ENCODE measurements around the gene SRSF12. TPM values are rescaled to one million over a fixed set of nuclear protein-coding genes. Genes with fewer than 3 reads are reported as not detected.

SRSF12 gene
- total RNA-seq, 4 donors from 2014 or later = 0.74 to 1.4 (median 1.1) TPM

DNA sequence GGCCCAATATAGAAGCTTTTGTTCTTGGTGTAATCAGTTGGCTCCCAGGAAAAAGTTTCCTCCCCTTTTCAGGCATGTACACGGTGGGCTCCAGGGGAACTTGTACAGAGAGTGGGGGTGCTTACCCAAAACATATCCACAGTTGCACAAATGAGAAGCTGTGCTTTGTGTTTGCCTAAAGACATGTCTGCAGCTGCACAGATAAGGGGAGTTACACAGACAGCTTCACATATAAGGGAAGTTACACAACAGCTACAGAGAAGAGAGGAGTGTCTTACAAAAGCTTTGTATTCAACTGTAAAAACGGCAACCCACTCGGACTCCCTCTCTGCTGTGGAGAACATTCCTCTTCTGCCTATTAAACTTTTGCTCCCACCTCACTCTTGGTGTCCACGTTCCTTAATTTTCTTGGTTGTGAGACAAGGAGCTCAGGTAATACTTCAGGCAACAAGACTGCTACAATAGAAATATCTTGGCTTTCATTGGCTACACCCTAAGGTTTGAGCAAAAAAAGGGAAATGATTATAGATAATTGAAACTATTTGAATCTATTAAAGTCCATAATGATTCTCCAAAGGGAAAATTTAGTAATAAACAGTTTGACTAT is 44.8 kb downstream of the SRSF12 start:
- no peak overlapping the region for H3K4me3 ChIP-seq

DNA sequence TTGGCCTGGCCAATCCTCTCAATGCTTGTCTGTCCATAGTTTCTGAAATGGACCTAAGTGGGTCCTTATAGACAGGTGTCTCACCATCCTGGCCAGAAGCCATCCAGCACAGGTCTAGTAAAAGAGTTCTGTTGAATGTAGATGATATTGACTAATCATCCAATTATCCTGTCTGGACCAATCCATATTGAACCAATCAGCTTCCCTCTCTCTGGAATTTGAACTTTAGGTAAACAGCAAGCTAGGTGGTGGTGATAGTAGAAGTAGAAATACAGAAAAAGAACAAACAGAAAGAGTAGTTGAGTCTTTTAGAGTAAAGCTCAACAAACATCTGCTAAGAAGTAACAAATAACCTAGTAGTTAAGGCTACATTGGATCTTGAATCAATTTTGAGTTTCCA is 46.8 kb downstream of the SRSF12 start:
- H3K4me1 ChIP-seq = peaks cover 0 to 13% (median 4%) of the 10 kb centered on the region in 3 donors
- no peak for TF ChIP-seq POLR2A (IDR thresholded peaks at IDR 0.05)
- no peak for TF ChIP-seq POLR2AphosphoS5 (IDR thresholded peaks at IDR 0.05)
- TF ChIP-seq, protein P1, sequence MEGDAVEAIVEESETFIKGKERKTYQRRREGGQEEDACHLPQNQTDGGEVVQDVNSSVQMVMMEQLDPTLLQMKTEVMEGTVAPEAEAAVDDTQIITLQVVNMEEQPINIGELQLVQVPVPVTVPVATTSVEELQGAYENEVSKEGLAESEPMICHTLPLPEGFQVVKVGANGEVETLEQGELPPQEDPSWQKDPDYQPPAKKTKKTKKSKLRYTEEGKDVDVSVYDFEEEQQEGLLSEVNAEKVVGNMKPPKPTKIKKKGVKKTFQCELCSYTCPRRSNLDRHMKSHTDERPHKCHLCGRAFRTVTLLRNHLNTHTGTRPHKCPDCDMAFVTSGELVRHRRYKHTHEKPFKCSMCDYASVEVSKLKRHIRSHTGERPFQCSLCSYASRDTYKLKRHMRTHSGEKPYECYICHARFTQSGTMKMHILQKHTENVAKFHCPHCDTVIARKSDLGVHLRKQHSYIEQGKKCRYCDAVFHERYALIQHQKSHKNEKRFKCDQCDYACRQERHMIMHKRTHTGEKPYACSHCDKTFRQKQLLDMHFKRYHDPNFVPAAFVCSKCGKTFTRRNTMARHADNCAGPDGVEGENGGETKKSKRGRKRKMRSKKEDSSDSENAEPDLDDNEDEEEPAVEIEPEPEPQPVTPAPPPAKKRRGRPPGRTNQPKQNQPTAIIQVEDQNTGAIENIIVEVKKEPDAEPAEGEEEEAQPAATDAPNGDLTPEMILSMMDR (IDR thresholded peaks at IDR 0.05) = no peak
- TF ChIP-seq EP300 (IDR thresholded peaks at IDR 0.05) = no peak
- no peaks in the 10 kb centered on the region for H3K36me3 ChIP-seq
- H3K4me3 ChIP-seq = no peak overlapping the region
- H3K9me3 ChIP-seq = no peaks in the 10 kb centered on the region
- no peak overlapping the region for H3K27ac ChIP-seq
- no peak for ATAC-seq
- H3K27me3 ChIP-seq = no peaks in the 10 kb centered on the region

More for the DNA sequence above, 44.8 kb downstream of the SRSF12 start:
- Histone ChIP-seq H3K36me3 (no peaks in the 10 kb centered on the region), H3K27ac (peak overlapping the region in 3 of 4 donors; percentile 58 to 66 (median 65)), H3K4me1 (peaks cover 0 to 13% (median 4%) of the 10 kb centered on the region in 3 donors), H3K9me3 (no peaks in the 10 kb centered on the region), H3K27me3 (no peaks in the 10 kb centered on the region)
- ATAC-seq = peak; percentile 57
- no peak for TF ChIP-seq POLR2A (IDR thresholded peaks at IDR 0.05)
- no peak for TF ChIP-seq EP300 (IDR thresholded peaks at IDR 0.05)
- TF ChIP-seq, protein P1 (IDR thresholded peaks at IDR 0.05) = no peak
- TF ChIP-seq POLR2AphosphoS5 (IDR thresholded peaks at IDR 0.05) = no peak
- WGBS, 2 donors (ENCODE audit: low coverage in 1 of 2) = 20 to 34% methylated on average over 4 of the region's 4 CpGs

DNA sequence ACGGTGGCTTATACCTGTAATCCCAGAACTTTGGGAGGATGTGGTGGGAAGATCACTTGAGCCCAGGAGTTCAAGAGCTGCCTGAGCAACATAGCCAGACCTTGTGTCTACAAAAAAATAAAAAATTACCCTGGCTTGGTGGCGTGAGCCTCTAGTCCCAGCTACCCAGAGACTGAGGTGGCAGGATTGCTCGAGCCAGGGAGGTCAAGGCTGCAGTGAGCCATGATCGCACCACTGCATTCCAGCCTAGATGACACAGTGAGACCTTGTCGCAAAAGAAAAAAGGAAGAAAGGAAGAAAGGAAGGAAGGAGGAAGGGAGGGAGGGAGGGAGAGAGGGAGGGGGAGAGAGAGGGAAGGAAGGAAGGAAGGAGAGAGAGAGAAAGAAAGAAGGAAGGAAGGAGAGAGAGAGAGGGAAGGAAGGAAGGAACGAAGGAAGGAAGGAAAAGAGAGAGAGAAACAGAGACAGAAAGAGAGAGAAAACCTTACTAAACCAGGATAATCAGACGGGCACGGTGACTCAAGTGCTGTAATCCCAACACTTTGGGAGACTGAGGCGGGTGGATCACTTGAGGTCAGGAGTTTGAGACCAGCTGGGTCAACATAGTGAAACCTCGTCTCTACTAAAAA is 48.2 kb downstream of the SRSF12 start:
- TF ChIP-seq, protein P1 (IDR thresholded peaks at IDR 0.05) = no peak
- TF ChIP-seq EP300 (IDR thresholded peaks at IDR 0.05) (no peak), POLR2A (IDR thresholded peaks at IDR 0.05) (no peak), POLR2AphosphoS5 (IDR thresholded peaks at IDR 0.05) (no peak)
- no peak overlapping the region for H3K27ac ChIP-seq
- no peak for ATAC-seq
- H3K36me3 ChIP-seq = no peaks in the 10 kb centered on the region
- peaks cover 0 to 13% (median 4%) of the 10 kb centered on the region in 3 donors for H3K4me1 ChIP-seq
- no peaks in the 10 kb centered on the region for H3K9me3 ChIP-seq
- 90 to 92% methylated on average over 8 to 10 of the region's 10 CpGs for WGBS, 2 donors (ENCODE audit: low coverage in 1 of 2)
- H3K27me3 ChIP-seq = no peaks in the 10 kb centered on the region
- no peak overlapping the region for H3K4me3 ChIP-seq

DNA sequence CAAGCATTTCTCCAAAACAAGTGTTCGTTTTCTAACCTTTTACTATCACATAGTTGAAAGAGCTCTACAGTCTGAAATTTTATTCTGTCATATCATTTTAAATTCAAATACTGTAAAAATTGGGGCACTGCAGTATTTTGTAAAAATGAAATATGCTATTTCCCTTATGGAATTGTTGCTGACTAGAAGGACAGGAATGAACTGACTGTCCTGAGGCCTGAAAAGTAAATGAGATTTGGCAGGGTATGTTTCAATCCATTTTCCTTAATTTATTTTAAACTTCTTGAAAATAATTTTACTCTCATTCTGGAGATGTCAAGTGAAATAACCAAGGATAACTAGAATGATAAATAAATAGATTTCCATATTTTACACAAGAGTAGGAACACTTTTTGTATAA is 49.2 kb downstream of the SRSF12 start:
- WGBS, 2 donors (ENCODE audit: low coverage in 1 of 2) = 18 to 26% methylated on average over 1 of the region's 1 CpG

More for the DNA sequence above, 49.2 kb downstream of the SRSF12 start:
- no peak for ATAC-seq
- H3K36me3 ChIP-seq = no peaks in the 10 kb centered on the region
- no peaks in the 10 kb centered on the region for H3K9me3 ChIP-seq
- H3K27me3 ChIP-seq = no peaks in the 10 kb centered on the region
- H3K27ac ChIP-seq = no peak overlapping the region
- H3K4me1 ChIP-seq = peaks cover 0 to 13% (median 4%) of the 10 kb centered on the region in 3 donors
- TF ChIP-seq EP300 (IDR thresholded peaks at IDR 0.05) (no peak), POLR2AphosphoS5 (IDR thresholded peaks at IDR 0.05) (no peak), POLR2A (IDR thresholded peaks at IDR 0.05) (no peak)
- TF ChIP-seq, protein P1 (IDR thresholded peaks at IDR 0.05) = no peak
- no peak overlapping the region for H3K4me3 ChIP-seq
